NCI-H2171 (cell line): ENCODE measurements around the gene OTOS.

Experiments
- DNase-seq: peaks from one replicate; lab custom pipeline; 2025; lab: John Stamatoyannopoulos, UW

OTOS gene

DNA sequence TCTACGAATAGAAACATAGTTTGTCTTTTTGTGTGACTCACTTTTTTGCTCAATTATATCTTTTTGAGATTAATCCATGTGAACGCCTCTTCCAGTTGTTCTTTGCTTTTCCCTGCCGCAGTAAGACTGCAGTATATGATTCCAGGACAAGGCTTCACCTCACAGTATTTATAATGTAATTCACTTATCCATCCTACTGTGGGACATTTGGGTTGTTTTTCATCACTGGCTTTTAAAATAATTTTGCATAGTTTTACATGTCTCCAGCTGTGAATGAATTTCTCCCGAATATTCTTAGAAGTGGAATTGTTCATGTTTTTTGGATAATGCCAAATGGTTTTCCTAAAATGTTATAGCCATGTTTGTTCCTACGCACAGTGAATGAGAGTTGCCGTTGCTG, 26.2 kb downstream of the OTOS start:
- no peak for DNase-seq

DNA sequence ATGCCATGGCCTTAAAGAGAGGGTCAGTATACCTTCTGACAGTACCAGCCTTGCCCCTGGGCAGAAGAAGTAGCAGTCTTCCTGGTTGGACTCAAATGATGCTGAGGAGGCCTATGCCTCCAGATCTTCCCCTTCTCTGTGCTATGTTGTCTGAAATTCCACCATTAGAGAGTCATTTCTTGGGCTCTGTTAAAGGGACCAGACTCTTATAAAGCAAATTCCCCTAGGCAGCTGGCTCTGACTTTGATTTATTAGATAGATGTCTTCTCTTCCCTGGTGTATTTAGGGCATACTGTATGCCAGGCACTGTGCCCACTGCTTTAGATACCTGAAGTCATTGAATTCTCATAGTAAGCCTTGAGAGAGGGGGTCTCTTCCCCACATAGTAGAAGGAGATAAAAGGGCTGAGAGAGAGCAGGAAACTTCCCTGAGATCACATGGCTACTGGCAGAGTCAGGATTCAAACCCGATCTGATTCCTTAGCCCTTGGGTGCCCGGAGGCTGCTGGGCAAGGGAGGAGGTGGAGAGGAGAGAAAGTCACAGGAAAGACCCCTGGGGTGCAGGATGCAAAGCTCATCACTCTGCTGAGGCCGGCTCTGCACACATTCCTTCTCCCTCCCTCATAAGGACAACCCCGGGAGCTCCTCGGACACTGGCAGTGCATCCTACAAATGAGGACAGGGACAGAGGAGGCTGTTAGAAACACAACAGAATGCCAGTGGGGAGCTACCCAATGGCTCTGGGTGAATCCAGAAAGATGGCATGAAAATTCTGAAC, 27.4 kb downstream of the OTOS start:
- no peak for DNase-seq

DNA sequence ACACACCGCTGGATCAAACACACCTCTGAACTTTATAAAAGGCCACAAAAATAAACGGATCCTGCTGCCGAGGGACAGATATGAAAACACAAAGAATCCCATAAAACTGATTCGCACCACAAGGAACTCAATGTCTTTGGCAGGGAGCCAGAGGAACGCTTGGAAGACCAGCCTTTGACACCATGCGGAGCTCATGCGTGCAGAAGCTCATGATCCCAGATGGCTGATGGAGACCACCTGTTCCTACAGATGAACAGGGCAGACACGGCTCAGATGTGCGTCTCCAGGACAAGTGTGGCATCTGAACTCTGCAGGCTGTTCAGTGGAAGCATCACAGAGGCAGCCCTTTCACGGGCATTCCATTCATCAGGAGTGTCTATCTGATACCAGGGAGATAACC, 29.2 kb downstream of the OTOS start:
- DNase-seq, result peak; percentile 89

DNA sequence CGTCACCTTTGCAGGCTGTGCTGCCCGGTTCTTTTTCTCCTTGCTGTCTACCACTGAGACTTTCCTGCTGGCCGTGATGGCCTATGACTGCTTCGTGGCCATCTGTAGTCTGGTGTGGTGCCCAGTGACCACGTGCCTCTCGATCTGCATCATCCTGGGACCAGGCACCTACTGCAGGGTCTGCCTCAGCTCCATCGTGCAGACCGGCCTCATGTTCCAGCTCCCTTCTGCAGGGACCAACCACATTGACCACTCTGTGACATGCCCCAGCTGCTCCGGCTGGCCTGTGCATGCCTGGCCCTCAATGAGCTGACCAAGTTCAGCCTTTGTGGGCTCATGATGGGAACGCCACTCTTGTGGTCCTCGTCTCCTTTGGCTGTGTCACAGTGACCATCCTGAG, 31.1 kb downstream of the OTOS start:
- DNase-seq, result no peak

DNA sequence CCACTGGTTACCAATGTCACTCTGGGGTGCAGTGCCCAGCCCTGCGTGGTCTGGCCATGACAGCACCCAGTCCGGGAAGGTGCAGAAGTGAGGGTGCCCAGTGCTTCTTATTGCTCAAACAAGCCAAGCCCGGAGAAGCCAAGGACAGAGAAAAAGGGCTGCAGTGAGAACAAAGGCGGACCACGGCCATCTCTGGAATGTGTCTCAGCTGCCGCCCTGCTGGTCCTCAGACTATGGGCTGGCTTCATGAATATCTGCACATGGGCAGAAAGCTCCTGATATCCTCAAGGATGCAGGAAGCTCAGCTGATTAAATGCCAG, 33.0 kb downstream of the OTOS start:
- DNase-seq, result no peak

DNA sequence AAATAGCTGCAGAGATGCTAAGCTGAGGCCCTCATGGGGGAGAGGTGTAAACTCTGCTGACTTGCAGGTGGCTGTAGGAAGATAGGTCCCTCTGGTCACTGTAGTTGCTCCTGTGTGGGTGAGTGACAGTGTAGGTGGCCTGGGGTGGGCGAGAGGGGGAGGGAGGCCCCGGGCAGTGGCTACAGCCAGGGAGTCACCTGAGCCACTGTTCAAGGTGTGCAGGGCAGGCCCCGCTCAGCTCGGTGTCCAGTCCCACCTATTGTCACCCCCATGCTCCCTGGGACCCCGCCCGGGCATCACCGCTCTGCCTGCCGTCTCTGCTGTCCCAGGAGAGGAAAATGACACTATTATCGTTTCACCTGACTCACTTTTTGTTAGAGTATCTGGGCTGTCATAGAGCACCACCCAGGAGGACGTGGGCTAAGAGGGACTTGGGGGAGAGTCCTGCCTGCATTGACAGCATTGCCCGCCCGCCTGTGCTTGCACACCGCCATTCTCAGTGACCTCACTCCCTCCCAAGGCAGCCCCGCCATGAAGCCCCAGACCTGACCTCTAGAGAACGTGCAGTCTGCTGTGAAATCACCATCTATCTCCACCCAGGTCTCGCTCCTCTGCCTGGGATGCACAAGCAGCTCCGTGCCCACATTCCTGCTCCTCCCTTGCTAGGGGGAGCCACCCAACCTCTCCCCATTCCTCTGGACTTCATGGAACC, 33.5 kb downstream of the OTOS start:
- no peak for DNase-seq

DNA sequence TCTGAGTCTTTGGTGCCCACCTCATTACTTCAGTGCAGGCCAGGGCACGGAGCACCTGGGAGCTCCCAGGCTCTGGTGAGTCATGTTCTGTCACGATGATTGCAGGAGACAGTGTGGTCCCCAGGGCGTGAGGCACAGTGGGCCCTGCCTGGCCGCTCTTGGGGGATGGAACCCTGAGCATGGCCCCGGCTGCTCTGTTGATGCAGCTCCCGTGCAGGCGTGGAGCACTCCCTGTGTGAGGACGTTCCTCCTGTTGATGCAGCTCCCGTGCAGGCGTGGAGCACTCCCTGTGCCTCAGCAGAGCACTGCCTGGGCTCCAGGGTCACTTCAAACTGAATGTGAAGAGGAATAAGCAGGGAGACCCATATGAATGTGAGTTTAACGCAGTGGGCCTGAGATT, 34.5 kb downstream of the OTOS start:
- no peak for DNase-seq

DNA sequence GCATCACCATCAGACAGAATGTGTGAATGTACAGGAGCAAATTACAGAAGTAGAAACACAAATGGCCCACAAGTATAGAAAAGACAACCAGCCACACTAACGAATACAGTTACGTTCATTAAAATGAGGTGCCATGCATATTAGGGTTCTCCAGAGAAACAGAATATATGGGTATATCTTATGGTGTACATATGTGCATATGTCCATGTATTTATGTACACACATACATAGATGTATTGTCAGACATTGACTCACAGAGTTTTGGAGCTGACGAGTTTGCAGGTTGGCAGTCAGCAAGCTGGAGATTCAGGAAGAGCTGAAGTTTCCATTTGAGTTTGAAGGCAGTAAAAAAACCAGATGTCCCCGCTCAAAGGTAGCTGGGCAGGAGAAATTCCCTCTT, 37.3 kb downstream of the OTOS start:
- no peak for DNase-seq

DNA sequence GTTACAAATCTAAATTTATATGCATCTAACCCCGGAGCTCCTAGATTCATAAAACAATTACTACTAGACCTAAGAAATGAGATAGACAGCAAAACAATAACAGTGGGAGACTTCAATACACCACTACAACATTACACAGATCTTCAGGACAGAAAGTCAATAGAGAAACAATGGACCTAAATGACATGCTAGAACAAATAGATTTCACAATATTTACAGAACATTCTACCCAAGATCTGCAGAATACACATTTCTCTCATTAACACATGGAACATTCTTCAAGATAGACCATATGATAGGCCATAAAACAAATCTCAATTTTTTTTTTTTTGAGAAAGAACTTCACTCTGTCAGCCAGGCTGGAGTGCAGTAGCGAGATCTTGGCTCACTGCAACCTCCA, 42.1 kb downstream of the OTOS start:
- DNase-seq, result no peak

DNA sequence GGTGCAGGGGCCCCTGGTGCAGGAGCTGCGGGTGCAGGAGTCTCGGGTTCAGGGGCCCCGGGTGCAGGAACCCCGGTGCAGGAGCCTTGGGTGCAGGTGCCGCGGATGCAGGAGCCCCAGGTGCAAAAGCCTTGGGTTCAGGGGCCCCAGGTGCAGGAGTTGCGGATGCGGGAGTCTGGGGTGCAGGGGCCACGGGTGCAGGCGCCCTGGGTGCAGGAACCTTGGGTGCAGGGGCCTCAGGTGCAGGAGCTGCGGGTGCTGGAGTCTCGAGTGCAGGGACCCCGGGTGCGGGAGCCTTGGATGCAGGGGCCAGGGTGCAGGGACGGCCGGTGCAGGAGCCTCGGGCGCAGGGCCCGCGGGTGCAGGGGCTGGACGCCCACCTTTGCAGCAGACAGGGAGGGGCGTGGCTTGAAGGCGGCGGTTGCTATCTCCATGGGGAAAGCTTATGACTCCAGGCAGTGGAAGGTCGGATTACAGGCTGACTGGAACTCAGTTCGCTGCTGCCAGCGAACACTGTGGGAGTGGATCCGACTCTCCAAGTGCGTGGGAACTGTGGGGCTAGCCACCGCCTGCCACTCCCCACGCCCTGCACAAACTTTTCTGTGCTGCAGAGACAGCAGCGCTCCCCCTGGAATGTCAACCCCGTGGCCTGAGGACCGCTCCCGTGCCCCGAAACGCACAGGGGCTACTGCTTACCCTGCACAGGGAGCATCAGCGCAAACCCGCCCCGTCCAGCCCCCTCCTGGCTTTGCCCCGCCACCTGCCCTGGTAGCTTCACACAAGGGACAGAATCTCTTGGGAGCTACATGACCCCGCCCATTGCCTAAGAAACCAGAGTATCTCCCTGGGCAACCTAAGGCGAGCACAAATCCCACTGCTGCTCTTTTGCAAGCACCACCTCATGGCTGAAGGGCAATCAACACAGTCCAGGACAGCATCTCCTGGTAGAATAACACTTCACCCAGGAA, 44.6 kb downstream of the OTOS start:
- DNase-seq, result no peak

DNA sequence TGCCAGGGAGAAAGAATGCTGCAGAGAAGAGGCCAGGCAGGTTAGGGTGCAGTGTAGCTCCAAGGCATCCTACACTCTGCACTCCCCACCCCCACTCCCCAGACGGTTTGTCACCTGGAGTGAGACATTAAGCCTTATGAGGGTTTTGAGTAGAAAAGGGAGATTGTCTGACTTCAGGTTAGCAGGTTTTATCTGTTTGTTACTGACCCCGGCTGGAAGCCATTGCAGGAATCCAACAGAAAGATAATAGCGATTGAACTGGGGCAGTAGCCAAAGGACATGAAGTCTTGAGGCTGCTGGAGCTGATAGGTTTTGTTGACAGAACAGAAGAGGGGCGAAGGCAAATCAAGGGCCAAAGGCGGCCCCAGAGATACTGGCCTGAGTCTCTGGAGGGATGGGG, 51.2 kb downstream of the OTOS start:
- DNase-seq, result no peak
